ENCODE results near the gene CCDC34.

DNA sequence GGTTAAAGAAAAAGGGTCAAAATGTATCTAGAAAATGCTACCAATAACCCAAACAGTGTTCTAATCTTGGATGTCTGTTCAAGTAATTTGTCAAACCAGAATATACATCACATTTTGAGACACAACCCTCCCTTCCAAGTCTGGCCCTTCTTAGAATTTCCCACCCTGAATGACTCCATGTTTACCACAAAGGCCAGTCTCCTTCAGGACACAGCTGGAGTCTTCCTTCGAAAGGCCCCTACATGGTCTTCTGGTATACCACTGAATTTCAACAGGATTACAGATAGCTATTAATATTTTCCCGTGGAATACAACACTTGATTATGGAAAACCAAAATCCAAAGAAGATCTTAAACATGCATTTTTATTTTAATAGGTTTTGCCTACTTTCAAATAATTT lies 10.2 kb downstream of the CCDC34 start:
- no peak for TF ChIP-seq POLR2A (IDR thresholded peaks at IDR 0.05)
- no peak for TF ChIP-seq CTCF (IDR thresholded peaks at IDR 0.05)

All from esophagus squamous epithelium (tissue), 4 donors.